B cell (primary cell): Measurements from ENCODE around the gene CERS6.

ENCODE experiments used
- CTCF ChIP-seq: fragments of 200-600 bp; IDR thresholded peaks from one replicate; pipeline ENCODE4 v1.8.0; 2022; ENCODE audit warnings: antibody characterized with exemption, mild to moderate bottlenecking
- EZH2 ChIP-seq: IDR thresholded peaks from 2 replicates; pipeline ENCODE4 v1.6.1; 2012; ENCODE audit warnings: borderline replicate concordance, low read depth, mild to moderate bottlenecking, moderate library complexity, low read length; ENCODE audit not compliant: insufficient read depth, poor library complexity, severe bottlenecking

GRCh38 chr2:168798888-168799410, 342.9 kb downstream of the CERS6 start:
- TF ChIP-seq CTCF (no peak), EZH2 (no peak)
